IMR-90 (cell line): ENCODE results near the gene CRYGS.

Experiments used
- CTCF ChIP-seq: conservative IDR thresholded peaks from 2 replicates; pipeline ENCODE4 v1.5.1; 2012; ENCODE audit warnings: mild to moderate bottlenecking, low read depth, low read length, improper control_type of control experiment
- NFE2L2 ChIP-seq: fragments of 150-350 bp; IDR thresholded peaks from 2 replicates; pipeline ENCODE4 v1.6.1; 2016; ENCODE audit warnings: low read depth, mild to moderate bottlenecking, low read length

GRCh38 chr3:186570941-186571643 lies 26.9 kb upstream of the CRYGS start:
- TF ChIP-seq NFE2L2 = no peak
- no peak for TF ChIP-seq CTCF
